HEK293 (cell line): ENCODE measurements around the gene WDR74.
A peak's percentile ranks its signal among the peaks of the same experiment; 100 is the strongest.

ENCODE experiments used
- FEZF1 ChIP-seq: fragments of 450-650 bp; formaldehyde crosslinking; IDR thresholded peaks from 2 replicates; pipeline ENCODE4 v1.5.1; 2016; ENCODE audit warnings: missing biosample characterization, missing genetic modification characterization
- HIC1 ChIP-seq: fragments of 450-650 bp; formaldehyde crosslinking; IDR thresholded peaks from 2 replicates; pipeline ENCODE4 v1.5.1; 2016; ENCODE audit warnings: missing biosample characterization, missing genetic modification characterization
- KLF16 ChIP-seq: fragments of 450-650 bp; formaldehyde crosslinking; IDR thresholded peaks from 2 replicates; pipeline ENCODE4 v1.5.1; 2017; ENCODE audit warnings: missing biosample characterization, missing genetic modification characterization
- PRDM4 ChIP-seq: fragments of 450-650 bp; formaldehyde crosslinking; IDR thresholded peaks from 2 replicates; pipeline ENCODE4 v1.5.1; 2017; ENCODE audit warnings: missing biosample characterization, missing genetic modification characterization
- SALL2 ChIP-seq: fragments of 450-650 bp; formaldehyde crosslinking; IDR thresholded peaks from 2 replicates; pipeline ENCODE4 v1.5.0; 2017; ENCODE audit warnings: missing biosample characterization, mild to moderate bottlenecking, missing genetic modification characterization, borderline replicate concordance
- SCRT1 ChIP-seq: fragments of 450-650 bp; formaldehyde crosslinking; IDR thresholded peaks from 2 replicates; pipeline ENCODE4 v1.5.1; 2016; ENCODE audit warnings: missing biosample characterization, missing genetic modification characterization, borderline replicate concordance
- WT1 ChIP-seq: fragments of 450-650 bp; formaldehyde crosslinking; IDR thresholded peaks from 2 replicates; pipeline ENCODE4 v1.5.1; 2016; ENCODE audit warnings: missing biosample characterization, missing genetic modification characterization
- ZBTB17 ChIP-seq: fragments of 450-650 bp; formaldehyde crosslinking; IDR thresholded peaks from 2 replicates; pipeline ENCODE4 v1.5.1; 2016; ENCODE audit warnings: missing biosample characterization, missing genetic modification characterization
- ZBTB6 ChIP-seq: fragments of 450-650 bp; formaldehyde crosslinking; IDR thresholded peaks from 2 replicates; pipeline ENCODE4 v1.5.1; 2017; ENCODE audit warnings: missing biosample characterization, missing genetic modification characterization
- ZFP3 ChIP-seq: fragments of 450-650 bp; formaldehyde crosslinking; IDR thresholded peaks from 2 replicates; pipeline ENCODE4 v1.5.1; 2016; ENCODE audit warnings: low read depth, missing biosample characterization, missing genetic modification characterization
- ZFP69B ChIP-seq: fragments of 450-650 bp; formaldehyde crosslinking; IDR thresholded peaks from 2 replicates; pipeline ENCODE4 v1.5.1; 2016; ENCODE audit warnings: missing biosample characterization, missing genetic modification characterization
- ZNF121 ChIP-seq: fragments of 450-650 bp; formaldehyde crosslinking; IDR thresholded peaks from 2 replicates; pipeline ENCODE4 v1.5.1; 2016; ENCODE audit warnings: missing biosample characterization, missing genetic modification characterization
- ZNF132 ChIP-seq: fragments of 450-650 bp; formaldehyde crosslinking; IDR thresholded peaks from 2 replicates; pipeline ENCODE4 v1.5.1; 2017; ENCODE audit warnings: missing biosample characterization, missing genetic modification characterization, borderline replicate concordance
- ZNF140 ChIP-seq: fragments of 450-650 bp; formaldehyde crosslinking; IDR thresholded peaks from 2 replicates; pipeline ENCODE4 v1.5.1; 2016; ENCODE audit warnings: missing biosample characterization, missing genetic modification characterization
- ZNF19 ChIP-seq: fragments of 450-650 bp; formaldehyde crosslinking; IDR thresholded peaks from 2 replicates; pipeline ENCODE4; 2016; ENCODE audit warnings: missing biosample characterization, missing genetic modification characterization, low read depth
- ZNF239 ChIP-seq: fragments of 450-650 bp; formaldehyde crosslinking; IDR thresholded peaks from 2 replicates; pipeline ENCODE4 v1.5.1; 2016; ENCODE audit warnings: missing biosample characterization, missing genetic modification characterization
- ZNF366 ChIP-seq: fragments of 450-650 bp; formaldehyde crosslinking; conservative IDR thresholded peaks from 2 replicates; pipeline ENCODE4 v1.5.1; 2016; ENCODE audit warnings: missing biosample characterization, missing genetic modification characterization
- ZNF548 ChIP-seq: fragments of 450-650 bp; formaldehyde crosslinking; IDR thresholded peaks from 2 replicates; pipeline ENCODE4 v1.5.1; 2016; ENCODE audit warnings: missing biosample characterization, missing genetic modification characterization
- ZNF555 ChIP-seq: fragments of 450-650 bp; formaldehyde crosslinking; conservative IDR thresholded peaks from 2 replicates; pipeline ENCODE4 v1.5.1; 2017; ENCODE audit warnings: missing biosample characterization, mild to moderate bottlenecking, missing genetic modification characterization, inconsistent platforms
- ZNF558 ChIP-seq: fragments of 450-650 bp; formaldehyde crosslinking; IDR thresholded peaks from 2 replicates; pipeline ENCODE4 v1.5.1; 2016; ENCODE audit warnings: missing biosample characterization, missing genetic modification characterization
- ZNF624 ChIP-seq: fragments of 450-650 bp; formaldehyde crosslinking; IDR thresholded peaks from 2 replicates; pipeline ENCODE4 v1.5.1; 2017; ENCODE audit warnings: missing biosample characterization, missing genetic modification characterization
- ZNF629 ChIP-seq: fragments of 450-650 bp; formaldehyde crosslinking; IDR thresholded peaks from 2 replicates; pipeline ENCODE4 v1.5.1; 2017; ENCODE audit warnings: missing biosample characterization, missing genetic modification characterization
- ZNF660 ChIP-seq: fragments of 450-650 bp; IDR thresholded peaks from 2 replicates; pipeline ENCODE4 v1.5.1; 2018; ENCODE audit warnings: missing biosample characterization, mild to moderate bottlenecking, missing genetic modification characterization
- ZNF670 ChIP-seq: fragments of 450-650 bp; formaldehyde crosslinking; IDR thresholded peaks from 2 replicates; pipeline ENCODE4 v1.5.1; 2016; ENCODE audit warnings: missing biosample characterization, missing genetic modification characterization, low read depth
- TF ChIP-seq, protein P1 (sequence below): fragments of 450-650 bp; formaldehyde crosslinking; IDR thresholded peaks from 2 replicates; pipeline ENCODE4 v1.5.1; 2016; ENCODE audit warnings: missing biosample characterization, missing genetic modification characterization, borderline replicate concordance
- TF ChIP-seq, protein P2 (sequence below): fragments of 450-650 bp; formaldehyde crosslinking; IDR thresholded peaks from 2 replicates; pipeline ENCODE4 v1.5.1; 2016; ENCODE audit warnings: missing biosample characterization, missing genetic modification characterization
- TF ChIP-seq, protein P3 (sequence below): fragments of 450-650 bp; formaldehyde crosslinking; IDR thresholded peaks from 2 replicates; pipeline ENCODE4 v1.5.1; 2016; ENCODE audit warnings: missing biosample characterization, missing genetic modification characterization

The WDR74 gene

GRCh38 chr11:62841361-62842170, 2.2 kb upstream of the WDR74 start (continued):
- TF ChIP-seq ZBTB6 (tag by site-specific recombination) (peak; percentile 59), ZNF239 (tag by site-specific recombination) (peak; percentile 55), ZNF558 (tag by site-specific recombination) (peak; percentile 50; the same call in 1 of the 2 replicates), FEZF1 (tag by site-specific recombination) (peak; percentile 71), SALL2 (tag by site-specific recombination) (0 out of 2 replicates have a peak, but pooled peaks have one; percentile 15), ZNF555 (no peak), ZFP69B (peak; percentile 86), HIC1 (tag by site-specific recombination) (peak; percentile 44; the same call in 1 of the 2 replicates), ZFP3 (tag by site-specific recombination) (peak; percentile 82), PRDM4 (tag by site-specific recombination) (peak; percentile 84), ZNF660 (peak; percentile 98), ZBTB17 (tag by site-specific recombination) (peak; percentile 95), ZNF121 (tag by site-specific recombination) (no peak; the same call in none of the 2 replicates), SCRT1 (peak; percentile 63; the same call in 1 of the 2 replicates), ZNF132 (tag by site-specific recombination) (no peak), ZNF19 (tag by site-specific recombination) (no peak), ZNF670 (tag by site-specific recombination) (no peak), WT1 (tag by site-specific recombination) (peak; percentile 86), ZNF548 (no peak), KLF16 (tag by site-specific recombination) (peak; percentile 96), ZNF624 (tag by site-specific recombination) (peak; percentile 94), ZNF629 (tag by site-specific recombination) (peak; percentile 96), ZNF366 (peak; percentile 96), ZNF140 (tag by site-specific recombination) (no peak; the same call in 1 of the 2 replicates)
- TF ChIP-seq, protein P1, sequence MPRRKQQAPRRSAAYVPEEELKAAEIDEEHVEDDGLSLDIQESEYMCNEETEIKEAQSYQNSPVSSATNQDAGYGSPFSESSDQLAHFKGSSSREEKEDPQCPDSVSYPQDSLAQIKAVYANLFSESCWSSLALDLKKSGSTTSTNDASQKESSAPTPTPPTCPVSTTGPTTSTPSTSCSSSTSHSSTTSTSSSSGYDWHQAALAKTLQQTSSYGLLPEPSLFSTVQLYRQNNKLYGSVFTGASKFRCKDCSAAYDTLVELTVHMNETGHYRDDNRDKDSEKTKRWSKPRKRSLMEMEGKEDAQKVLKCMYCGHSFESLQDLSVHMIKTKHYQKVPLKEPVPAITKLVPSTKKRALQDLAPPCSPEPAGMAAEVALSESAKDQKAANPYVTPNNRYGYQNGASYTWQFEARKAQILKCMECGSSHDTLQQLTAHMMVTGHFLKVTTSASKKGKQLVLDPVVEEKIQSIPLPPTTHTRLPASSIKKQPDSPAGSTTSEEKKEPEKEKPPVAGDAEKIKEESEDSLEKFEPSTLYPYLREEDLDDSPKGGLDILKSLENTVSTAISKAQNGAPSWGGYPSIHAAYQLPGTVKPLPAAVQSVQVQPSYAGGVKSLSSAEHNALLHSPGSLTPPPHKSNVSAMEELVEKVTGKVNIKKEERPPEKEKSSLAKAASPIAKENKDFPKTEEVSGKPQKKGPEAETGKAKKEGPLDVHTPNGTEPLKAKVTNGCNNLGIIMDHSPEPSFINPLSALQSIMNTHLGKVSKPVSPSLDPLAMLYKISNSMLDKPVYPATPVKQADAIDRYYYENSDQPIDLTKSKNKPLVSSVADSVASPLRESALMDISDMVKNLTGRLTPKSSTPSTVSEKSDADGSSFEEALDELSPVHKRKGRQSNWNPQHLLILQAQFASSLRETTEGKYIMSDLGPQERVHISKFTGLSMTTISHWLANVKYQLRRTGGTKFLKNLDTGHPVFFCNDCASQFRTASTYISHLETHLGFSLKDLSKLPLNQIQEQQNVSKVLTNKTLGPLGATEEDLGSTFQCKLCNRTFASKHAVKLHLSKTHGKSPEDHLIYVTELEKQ (tag by site-specific recombination) = peak; percentile 90
- TF ChIP-seq, protein P2, sequence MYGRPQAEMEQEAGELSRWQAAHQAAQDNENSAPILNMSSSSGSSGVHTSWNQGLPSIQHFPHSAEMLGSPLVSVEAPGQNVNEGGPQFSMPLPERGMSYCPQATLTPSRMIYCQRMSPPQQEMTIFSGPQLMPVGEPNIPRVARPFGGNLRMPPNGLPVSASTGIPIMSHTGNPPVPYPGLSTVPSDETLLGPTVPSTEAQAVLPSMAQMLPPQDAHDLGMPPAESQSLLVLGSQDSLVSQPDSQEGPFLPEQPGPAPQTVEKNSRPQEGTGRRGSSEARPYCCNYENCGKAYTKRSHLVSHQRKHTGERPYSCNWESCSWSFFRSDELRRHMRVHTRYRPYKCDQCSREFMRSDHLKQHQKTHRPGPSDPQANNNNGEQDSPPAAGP = peak; percentile 98
- TF ChIP-seq, protein P3, sequence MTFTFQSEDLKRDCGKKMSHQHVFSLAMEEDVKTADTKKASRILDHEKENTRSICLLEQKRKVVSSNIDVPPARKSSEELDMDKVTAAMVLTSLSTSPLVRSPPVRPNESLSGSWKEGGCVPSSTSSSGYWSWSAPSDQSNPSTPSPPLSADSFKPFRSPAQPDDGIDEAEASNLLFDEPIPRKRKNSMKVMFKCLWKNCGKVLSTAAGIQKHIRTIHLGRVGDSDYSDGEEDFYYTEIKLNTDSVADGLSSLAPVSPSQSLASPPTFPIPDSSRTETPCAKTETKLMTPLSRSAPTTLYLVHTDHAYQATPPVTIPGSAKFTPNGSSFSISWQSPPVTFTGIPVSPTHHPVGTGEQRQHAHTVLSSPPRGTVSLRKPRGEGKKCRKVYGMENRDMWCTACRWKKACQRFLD (tag by site-specific recombination) = no peak
